SK-N-MC (cell line): Measurements from ENCODE around the gene HARS2.

Experiments
- EZH2 ChIP-seq: fragments of 200-600 bp; sonication (generic); IDR thresholded peaks from one replicate; pipeline ENCODE4 v1.6.1; 2017; ENCODE audit warnings: antibody characterized with exemption
- FOXP2 ChIP-seq: optimal IDR thresholded peaks from 2 replicates; pipeline ENCODE3; 2011; ENCODE audit warnings: mild to moderate bottlenecking, moderate library complexity; ENCODE audit not compliant: insufficient read depth; ENCODE audit errors: extremely low read length, control extremely low read depth
- POLR2AphosphoS5 ChIP-seq: IDR thresholded peaks from 2 replicates; pipeline ENCODE4 v1.6.1; 2012; ENCODE audit warnings: mild to moderate bottlenecking, low read depth, low read length, borderline replicate concordance

DNA sequence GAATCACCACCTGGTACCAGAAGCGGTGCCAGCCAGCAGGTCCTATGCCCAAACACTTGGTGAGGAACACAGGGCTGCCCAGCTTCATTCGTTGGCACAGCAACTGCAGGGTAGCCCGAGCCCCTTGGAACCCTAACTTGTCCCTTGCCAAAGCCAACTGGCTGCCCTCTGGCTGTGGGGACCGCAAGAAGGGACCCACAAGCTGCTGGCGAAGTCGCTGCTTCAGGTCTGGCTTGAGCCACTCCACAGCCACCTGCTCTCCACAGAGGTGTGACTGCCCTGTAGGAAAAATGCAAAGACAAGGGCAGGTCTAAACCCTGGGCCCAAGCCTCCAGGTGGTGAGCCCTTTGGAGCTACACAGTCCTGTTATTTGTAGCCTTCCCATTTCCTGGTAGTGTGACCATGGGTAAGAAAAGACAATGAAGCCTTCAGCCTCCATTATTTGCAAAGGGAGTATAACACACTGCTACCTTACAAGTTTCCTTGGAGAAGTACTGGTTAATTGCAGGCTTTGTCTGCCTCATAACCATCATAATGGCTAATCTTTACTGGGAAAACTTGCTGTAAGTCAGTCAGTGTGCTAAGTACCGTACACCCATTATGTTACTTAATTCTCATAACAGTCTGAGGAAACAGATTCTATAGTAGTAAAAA lies 19.7 kb upstream of the HARS2 start:
- TF ChIP-seq EZH2 (no peak), POLR2AphosphoS5 (no peak), FOXP2 (no peak)
